Loucy (cell line): Measurements from ENCODE around the gene SMYD2.

ENCODE experiments used
- CTCF ChIP-seq: fragments of 200-600 bp; sonication (generic); conservative IDR thresholded peaks from 2 replicates; pipeline ENCODE4 v1.5.1; 2014; ENCODE audit warnings: mild to moderate bottlenecking, antibody characterized with exemption, low read length
- EZH2phosphoT487 ChIP-seq: fragments of 200-600 bp; IDR thresholded peaks from 2 replicates; pipeline ENCODE4 v1.6.1; 2018; ENCODE audit warnings: antibody characterized with exemption, mild to moderate bottlenecking, moderate library complexity, borderline replicate concordance

GRCh38 chr1:214352838-214353237 lies 71.9 kb downstream of the SMYD2 start:
- no peak for TF ChIP-seq CTCF
- TF ChIP-seq EZH2phosphoT487 = no peak
